ENCODE measurements around the gene INSYN2B. TPM values are rescaled to one million over a fixed set of nuclear protein-coding genes. Genes with fewer than 3 reads are reported as not detected.

Gene INSYN2B
- total RNA-seq, 1 experiment from 2014 or later: not detected

DNA sequence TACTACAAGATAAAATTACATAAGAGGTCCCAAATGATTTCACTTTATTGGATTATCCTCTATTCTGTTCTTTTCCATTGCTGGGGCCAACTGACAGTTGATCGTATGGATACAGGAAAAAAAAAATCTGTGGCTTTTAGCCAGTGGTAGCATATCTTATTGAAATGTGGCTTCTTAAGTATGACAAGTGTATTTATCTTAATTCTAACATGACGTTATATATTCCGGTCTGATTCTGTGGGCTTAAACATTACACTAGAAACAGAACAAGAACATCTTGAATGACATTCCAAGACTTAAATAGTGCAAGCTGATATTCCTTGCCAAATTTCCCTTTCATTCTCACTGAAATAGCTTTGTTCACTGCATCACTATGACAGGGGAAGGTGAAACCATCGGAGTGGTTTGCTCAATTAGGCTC, 117.9 kb downstream of the INSYN2B start:
- BruUV-seq (replicated peaks): no TSS peak
- DNase-seq (ENCODE audit: low read depth, low spot score) (no peak), ATAC-seq (no peak)
- Histone ChIP-seq H3K36me3 (ENCODE audit: control insufficient read depth in 1 of 2, insufficient read depth in 2 of 2, low read length in 2 of 2) (no peaks in the 10 kb centered on the region), H3K4me3 (replicated peaks in 1 of 2; ENCODE audit: low read depth in 1 of 2, low read length in 2 of 2) (no peak overlapping the region), H3K9me3 (ENCODE audit: control insufficient read depth in 1 of 2, insufficient read depth in 1 of 2, low read depth in 1 of 2, low read length in 2 of 2) (no peaks in the 10 kb centered on the region), H3K27me3 (ENCODE audit: insufficient read depth, low read length) (peaks cover 31% of the 10 kb centered on the region), H3K9ac (ENCODE audit: low read length) (no peak overlapping the region), H3K4me1 (ENCODE audit: control insufficient read depth in 1 of 2, insufficient read depth in 2 of 2, low read length in 2 of 2) (no peaks in the 10 kb centered on the region), H4K20me1 (ENCODE audit: insufficient read depth) (no peaks in the 10 kb centered on the region), H2AFZ (ENCODE audit: low read depth, low read length, poor library complexity, severe bottlenecking) (no peak overlapping the region), H3K9me2 (ENCODE audit: insufficient read depth) (no peaks in the 10 kb centered on the region), H3K27ac (ENCODE audit: low read depth, low read length) (no peak overlapping the region), H3K4me2 (ENCODE audit: low read length) (no peak overlapping the region), H3K79me2 (ENCODE audit: insufficient read depth, low read length) (no peaks in the 10 kb centered on the region)
- intact Hi-C loops (cut with micrococcal nuclease): no loop called here
- ChIA-PET POLR2A (no interaction called here), CTCF (no interaction called here), RAD21 (ENCODE audit: low non-redundant PET in 1 of 2, low total read pairs in 2 of 2, uncharacterized antibody in 2 of 2, unreplicated experiment in 2 of 2) (no interaction called here)
- TF ChIP-seq ZBTB33 (IDR thresholded peaks at IDR 0.05; ENCODE audit: extremely low read depth, insufficient replicate concordance, low read length): no peak
- no peak for TF ChIP-seq CBX3 (IDR thresholded peaks at IDR 0.05; ENCODE audit: low read depth)
- no peak for TF ChIP-seq ZNF274 (IDR thresholded peaks at IDR 0.05; ENCODE audit: low read depth, low read length)
- TF ChIP-seq EZH2phosphoT487 (IDR thresholded peaks at IDR 0.05; ENCODE audit: borderline replicate concordance): no peak
- no peak for TF ChIP-seq MAX (IDR thresholded peaks at IDR 0.05)
- TF ChIP-seq ELF1 (IDR thresholded peaks at IDR 0.05; ENCODE audit: borderline replicate concordance, low read depth): no peak
- no peak for TF ChIP-seq POLR2A (IDR thresholded peaks at IDR 0.05; ENCODE audit: borderline replicate concordance, extremely low read depth, insufficient read depth, insufficient read length)
- no peak for TF ChIP-seq SP1 (IDR thresholded peaks at IDR 0.05; ENCODE audit: low read depth)
- TF ChIP-seq EGR1 (IDR thresholded peaks at IDR 0.05; ENCODE audit: low read depth): no peak
- TF ChIP-seq EZH2 (IDR thresholded peaks at IDR 0.05): no peak
- TF ChIP-seq YY1 (IDR thresholded peaks at IDR 0.05; ENCODE audit: extremely low read depth, insufficient replicate concordance, low read depth, low read length): no peak
- no peak for TF ChIP-seq JUND (IDR thresholded peaks at IDR 0.05)
- TF ChIP-seq, protein P1, sequence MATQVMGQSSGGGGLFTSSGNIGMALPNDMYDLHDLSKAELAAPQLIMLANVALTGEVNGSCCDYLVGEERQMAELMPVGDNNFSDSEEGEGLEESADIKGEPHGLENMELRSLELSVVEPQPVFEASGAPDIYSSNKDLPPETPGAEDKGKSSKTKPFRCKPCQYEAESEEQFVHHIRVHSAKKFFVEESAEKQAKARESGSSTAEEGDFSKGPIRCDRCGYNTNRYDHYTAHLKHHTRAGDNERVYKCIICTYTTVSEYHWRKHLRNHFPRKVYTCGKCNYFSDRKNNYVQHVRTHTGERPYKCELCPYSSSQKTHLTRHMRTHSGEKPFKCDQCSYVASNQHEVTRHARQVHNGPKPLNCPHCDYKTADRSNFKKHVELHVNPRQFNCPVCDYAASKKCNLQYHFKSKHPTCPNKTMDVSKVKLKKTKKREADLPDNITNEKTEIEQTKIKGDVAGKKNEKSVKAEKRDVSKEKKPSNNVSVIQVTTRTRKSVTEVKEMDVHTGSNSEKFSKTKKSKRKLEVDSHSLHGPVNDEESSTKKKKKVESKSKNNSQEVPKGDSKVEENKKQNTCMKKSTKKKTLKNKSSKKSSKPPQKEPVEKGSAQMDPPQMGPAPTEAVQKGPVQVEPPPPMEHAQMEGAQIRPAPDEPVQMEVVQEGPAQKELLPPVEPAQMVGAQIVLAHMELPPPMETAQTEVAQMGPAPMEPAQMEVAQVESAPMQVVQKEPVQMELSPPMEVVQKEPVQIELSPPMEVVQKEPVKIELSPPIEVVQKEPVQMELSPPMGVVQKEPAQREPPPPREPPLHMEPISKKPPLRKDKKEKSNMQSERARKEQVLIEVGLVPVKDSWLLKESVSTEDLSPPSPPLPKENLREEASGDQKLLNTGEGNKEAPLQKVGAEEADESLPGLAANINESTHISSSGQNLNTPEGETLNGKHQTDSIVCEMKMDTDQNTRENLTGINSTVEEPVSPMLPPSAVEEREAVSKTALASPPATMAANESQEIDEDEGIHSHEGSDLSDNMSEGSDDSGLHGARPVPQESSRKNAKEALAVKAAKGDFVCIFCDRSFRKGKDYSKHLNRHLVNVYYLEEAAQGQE (IDR thresholded peaks at IDR 0.05; ENCODE audit: low read depth): no peak
- no peak for TF ChIP-seq SRF (IDR thresholded peaks at IDR 0.05; ENCODE audit: low read depth)
- TF ChIP-seq, protein P2, sequence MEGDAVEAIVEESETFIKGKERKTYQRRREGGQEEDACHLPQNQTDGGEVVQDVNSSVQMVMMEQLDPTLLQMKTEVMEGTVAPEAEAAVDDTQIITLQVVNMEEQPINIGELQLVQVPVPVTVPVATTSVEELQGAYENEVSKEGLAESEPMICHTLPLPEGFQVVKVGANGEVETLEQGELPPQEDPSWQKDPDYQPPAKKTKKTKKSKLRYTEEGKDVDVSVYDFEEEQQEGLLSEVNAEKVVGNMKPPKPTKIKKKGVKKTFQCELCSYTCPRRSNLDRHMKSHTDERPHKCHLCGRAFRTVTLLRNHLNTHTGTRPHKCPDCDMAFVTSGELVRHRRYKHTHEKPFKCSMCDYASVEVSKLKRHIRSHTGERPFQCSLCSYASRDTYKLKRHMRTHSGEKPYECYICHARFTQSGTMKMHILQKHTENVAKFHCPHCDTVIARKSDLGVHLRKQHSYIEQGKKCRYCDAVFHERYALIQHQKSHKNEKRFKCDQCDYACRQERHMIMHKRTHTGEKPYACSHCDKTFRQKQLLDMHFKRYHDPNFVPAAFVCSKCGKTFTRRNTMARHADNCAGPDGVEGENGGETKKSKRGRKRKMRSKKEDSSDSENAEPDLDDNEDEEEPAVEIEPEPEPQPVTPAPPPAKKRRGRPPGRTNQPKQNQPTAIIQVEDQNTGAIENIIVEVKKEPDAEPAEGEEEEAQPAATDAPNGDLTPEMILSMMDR (IDR thresholded peaks at IDR 0.05 in 2 of 3, conservative IDR thresholded peaks at IDR 0.05 in 1 of 3; ENCODE audit: borderline replicate concordance in 1 of 3, insufficient read depth in 1 of 3, low read depth in 2 of 3, low read length in 2 of 3): no peak
